Measurements from ENCODE around the gene TSEN2.
A peak's percentile ranks its signal among the peaks of the same experiment; 100 is the strongest.
"Not testable (repeated sequence)": the region's sequence is repeated elsewhere in the genome, so short reads cannot be mapped to it uniquely, and the experiment has no call there.

Gene TSEN2

GRCh38 chr3:12507591-12508281, 23.5 kb downstream of the TSEN2 start:
- no peak for DNase-seq

- DNase-seq = no peak
Measured at GRCh38 chr3:12508291-12508700, 24.0 kb downstream of the TSEN2 start.

GRCh38 chr3:12509466-12509865, 25.2 kb downstream of the TSEN2 start:
- no peak for DNase-seq

- no peak for DNase-seq
Measured at GRCh38 chr3:12512534-12513118, 28.3 kb downstream of the TSEN2 start.

GRCh38 chr3:12513694-12514446, 29.6 kb downstream of the TSEN2 start:
- DNase-seq = no peak

GRCh38 chr3:12515631-12516030, 31.4 kb downstream of the TSEN2 start:
- DNase-seq = no peak

GRCh38 chr3:12516873-12517272, 32.6 kb downstream of the TSEN2 start:
- no peak for DNase-seq

GRCh38 chr3:12518261-12519028, 34.2 kb downstream of the TSEN2 start:
- DNase-seq = no peak

- DNase-seq = no peak
Measured at GRCh38 chr3:12521010-12521409, 36.7 kb downstream of the TSEN2 start.

- DNase-seq = no peak
Measured at GRCh38 chr3:12522721-12523120, 38.4 kb downstream of the TSEN2 start.

GRCh38 chr3:12527757-12528143, 43.5 kb downstream of the TSEN2 start:
- no peak for DNase-seq

GRCh38 chr3:12532182-12532581, 47.9 kb downstream of the TSEN2 start:
- no peak for DNase-seq

GRCh38 chr3:12536423-12536822, 52.1 kb downstream of the TSEN2 start:
- no peak for DNase-seq

- no peak for DNase-seq
Measured at GRCh38 chr3:12541625-12542024, 57.3 kb downstream of the TSEN2 start.

- not testable (repeated sequence) for DNase-seq
Measured at GRCh38 chr3:12543497-12543896, 59.2 kb downstream of the TSEN2 start.

- DNase-seq = no peak
Measured at GRCh38 chr3:12544652-12545472, 60.6 kb downstream of the TSEN2 start.

- no peak for DNase-seq
Measured at GRCh38 chr3:12545473-12545791, 61.2 kb downstream of the TSEN2 start, which contains the start of gene MKRN2OS. TSS of gene MKRN2OS (minus strand) at chr3:12545499. CDS start at chr3:12545464, 35 bp downstream.

- no peak for DNase-seq
Measured at GRCh38 chr3:12549971-12550760, 65.9 kb downstream of the TSEN2 start.

GRCh38 chr3:12553921-12554391, 69.7 kb downstream of the TSEN2 start:
- no peak for DNase-seq

- no peak for DNase-seq
Measured at GRCh38 chr3:12556314-12556689, 72.0 kb downstream of the TSEN2 start.

- peak; percentile 81 for DNase-seq
Measured at GRCh38 chr3:12556690-12557472, 72.6 kb downstream of the TSEN2 start, which contains the start of gene MKRN2. TSS of gene MKRN2 (plus strand) at chr3:12557087. CDS start at chr3:12557151, 64 bp downstream.
